Fibroblast of skin of scalp (primary cell): ENCODE data around the gene EML5.

Experiments used
- DNase-seq: peaks from one replicate; pipeline ENCODE4 v3.0.0-alpha.2; 2013

EML5 gene

GRCh38 chr14:88613552-88614010, 179.2 kb downstream of the EML5 start:
- peak; percentile 14 for DNase-seq

DNA sequence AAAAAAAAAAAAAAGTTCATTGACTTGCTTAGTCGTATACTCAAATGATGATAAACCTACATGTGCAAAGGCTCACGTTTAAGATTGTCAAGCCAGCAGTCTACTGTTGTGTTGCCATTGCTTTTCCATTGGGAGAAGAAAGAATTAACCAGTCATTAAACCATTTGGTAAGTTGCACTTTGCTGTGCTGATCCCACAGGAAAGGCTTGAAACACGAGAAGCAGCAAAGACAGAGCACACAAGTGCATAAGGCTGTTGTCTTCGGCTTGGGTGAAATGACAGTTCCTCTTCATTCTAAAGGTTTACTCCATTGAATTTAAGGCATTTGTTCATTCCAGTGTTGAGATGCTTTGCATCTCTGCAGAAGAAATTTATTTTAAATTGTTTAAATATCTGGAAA, 179.8 kb downstream of the EML5 start:
- DNase-seq, result no peak

- DNase-seq, result peak; percentile 8
These were observed 180.9 kb downstream of the EML5 start for GRCh38 chr14:88611878-88612277.

DNA sequence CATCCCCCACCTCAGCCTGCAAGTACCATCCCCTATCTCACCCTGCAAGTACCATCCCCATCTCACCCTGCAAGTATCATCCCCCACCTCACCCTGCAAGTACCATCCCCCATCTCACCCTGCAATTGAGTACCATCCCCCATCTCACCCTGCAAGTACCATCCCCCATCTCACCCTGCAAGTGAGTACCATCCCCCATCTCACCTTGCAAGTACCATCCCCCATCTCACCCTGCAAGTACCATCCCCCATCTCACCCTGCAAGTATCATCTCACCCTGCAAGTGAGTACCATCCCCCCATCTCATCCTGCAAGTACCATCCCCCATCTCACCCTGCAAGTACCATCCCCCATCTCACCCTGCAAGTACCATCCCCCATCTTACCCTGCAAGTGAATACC, 184.9 kb downstream of the EML5 start:
- DNase-seq, result no peak

GRCh38 chr14:88605594-88605993, 187.2 kb downstream of the EML5 start:
- no peak for DNase-seq

DNA sequence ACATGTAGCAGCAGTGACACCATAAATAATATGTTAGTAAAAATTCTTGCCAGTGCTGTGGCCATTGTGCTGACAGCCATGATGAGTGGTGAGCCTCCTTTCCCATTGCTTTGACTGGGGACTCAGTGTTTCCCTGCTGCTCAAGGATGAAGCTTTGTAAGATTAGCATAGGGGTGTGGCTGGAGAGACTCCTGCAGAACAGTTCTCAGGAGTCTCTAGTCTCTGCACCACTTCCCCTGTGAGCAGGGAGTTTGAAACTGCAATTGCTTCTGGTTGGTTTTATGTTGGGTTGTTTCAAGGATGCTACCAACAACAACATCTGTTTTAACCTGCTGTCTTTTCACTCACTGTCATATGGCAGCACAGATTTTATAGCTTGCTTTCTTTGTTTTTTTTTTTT, 188.5 kb downstream of the EML5 start:
- no peak for DNase-seq

DNA sequence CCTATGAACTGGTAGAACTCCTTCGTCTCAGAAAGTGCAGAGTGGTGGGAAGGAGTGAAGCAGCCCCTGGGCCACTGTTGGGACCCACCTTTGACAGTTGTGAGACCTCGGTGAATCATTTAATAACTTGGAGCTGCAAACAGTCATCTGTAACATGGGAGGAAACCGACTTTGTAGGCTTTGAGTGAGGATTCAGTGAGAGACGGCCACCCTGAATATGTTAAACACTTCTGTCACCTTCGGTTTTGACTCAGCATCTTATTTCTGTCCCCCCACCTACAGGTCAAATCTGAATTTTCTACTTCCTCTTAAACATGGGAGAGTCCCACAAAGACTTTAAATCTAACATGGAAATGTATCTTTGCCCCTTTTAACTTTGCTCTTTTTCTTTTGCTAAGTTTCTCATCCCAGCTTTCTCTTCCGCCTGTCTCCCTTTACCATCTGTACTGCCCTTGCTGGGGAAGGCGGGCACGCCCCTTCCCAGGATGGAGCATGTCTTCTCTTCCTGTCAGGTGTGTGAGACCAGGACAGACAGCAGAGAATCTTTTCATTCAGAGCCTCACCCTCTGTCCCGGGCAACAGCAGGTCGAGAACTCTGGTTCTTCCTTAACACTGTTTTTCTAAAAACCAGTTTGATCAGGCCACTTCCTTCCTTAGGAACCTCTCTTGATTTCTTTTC, 192.9 kb downstream of the EML5 start:
- no peak for DNase-seq

GRCh38 chr14:88599326-88599725, 193.4 kb downstream of the EML5 start:
- DNase-seq, result no peak

GRCh38 chr14:88598097-88598675, 194.6 kb downstream of the EML5 start:
- no peak for DNase-seq

DNA sequence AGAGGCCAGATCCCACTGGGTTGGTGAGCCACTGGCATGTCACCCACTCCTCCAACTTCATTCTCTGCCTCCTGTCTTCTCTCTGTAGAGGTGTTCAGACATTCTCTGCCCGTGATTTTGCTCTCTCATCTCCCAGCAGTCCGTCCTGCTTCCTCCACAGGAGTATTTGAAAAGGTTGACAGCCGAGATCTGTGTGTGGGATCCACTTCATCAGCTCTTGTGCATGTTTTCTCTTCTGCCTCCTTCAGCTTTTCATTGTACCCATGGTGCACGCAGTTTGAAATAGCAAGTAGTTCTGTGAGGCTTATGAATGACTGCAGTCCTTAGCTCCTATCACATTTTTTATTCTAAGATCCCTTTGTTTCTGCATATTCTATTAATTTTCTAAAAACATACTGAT, 195.2 kb downstream of the EML5 start:
- no peak for DNase-seq

DNA sequence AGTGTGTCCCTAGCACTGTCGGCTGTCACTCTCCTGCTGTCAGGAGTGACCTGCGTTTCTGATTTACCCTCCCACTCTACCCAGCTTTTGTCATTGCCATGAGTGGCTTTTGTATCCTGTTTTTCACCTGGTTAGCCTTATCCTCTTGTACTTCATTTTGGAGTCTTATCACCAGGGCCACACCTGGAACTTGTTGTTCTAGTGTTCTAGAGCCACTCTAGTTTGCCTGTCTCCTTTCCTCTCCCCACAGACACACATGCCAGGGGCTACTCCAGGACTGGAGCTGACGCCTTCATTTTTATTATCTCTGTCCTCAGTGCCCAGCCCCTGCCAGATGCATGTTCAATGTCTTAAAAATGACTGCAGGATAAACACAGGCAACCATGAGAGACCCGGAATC, 195.7 kb downstream of the EML5 start:
- no peak for DNase-seq

- no peak for DNase-seq
These were observed 200.7 kb downstream of the EML5 start for GRCh38 chr14:88592031-88592430.

- DNase-seq, result peak; percentile 5
These were observed 202.6 kb downstream of the EML5 start for GRCh38 chr14:88590173-88590572.

GRCh38 chr14:88588081-88588480, 204.7 kb downstream of the EML5 start:
- no peak for DNase-seq

DNA sequence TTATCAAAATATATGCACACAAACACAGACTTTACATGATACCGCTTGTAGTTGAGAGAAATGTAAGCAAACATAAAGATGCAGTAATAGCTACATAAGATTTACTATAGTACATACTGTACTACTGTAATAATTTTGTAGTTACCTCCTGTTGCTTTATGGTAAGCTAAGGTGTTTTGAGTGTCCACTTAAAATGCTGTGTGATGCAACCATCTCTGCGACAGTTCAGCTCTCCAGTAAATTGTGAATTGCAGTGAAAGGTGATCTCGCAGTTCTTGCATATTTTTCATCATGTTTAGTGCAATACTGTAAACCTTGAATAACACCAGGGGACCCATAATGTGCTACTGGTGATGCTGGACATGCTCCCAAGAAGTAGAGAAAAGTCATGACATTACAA, 208.3 kb downstream of the EML5 start:
- DNase-seq, result no peak

GRCh38 chr14:88576222-88576621, 216.5 kb downstream of the EML5 start:
- no peak for DNase-seq

- no peak for DNase-seq
These were observed 220.6 kb downstream of the EML5 start for GRCh38 chr14:88572117-88572516.

- no peak for DNase-seq
These were observed 224.6 kb downstream of the EML5 start for GRCh38 chr14:88568196-88568595.

DNA sequence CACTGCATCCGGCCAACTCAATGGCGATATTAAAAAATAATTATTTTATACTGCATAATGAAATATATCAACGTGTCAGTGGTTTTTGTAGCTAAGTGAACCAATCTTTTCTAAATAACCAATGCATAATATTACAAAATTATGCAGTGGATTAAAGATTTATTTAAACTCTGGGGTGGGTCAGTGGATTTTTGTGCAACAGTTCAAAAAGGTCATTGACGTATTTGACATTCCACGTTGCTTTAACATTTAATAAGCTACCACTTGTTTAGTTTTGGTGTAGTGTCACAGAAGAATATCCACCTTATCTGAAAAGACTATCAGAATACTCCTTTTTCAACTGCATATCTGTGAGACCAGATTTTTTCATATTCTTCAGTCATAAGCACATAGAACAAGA, 227.3 kb downstream of the EML5 start:
- DNase-seq, result no peak

DNA sequence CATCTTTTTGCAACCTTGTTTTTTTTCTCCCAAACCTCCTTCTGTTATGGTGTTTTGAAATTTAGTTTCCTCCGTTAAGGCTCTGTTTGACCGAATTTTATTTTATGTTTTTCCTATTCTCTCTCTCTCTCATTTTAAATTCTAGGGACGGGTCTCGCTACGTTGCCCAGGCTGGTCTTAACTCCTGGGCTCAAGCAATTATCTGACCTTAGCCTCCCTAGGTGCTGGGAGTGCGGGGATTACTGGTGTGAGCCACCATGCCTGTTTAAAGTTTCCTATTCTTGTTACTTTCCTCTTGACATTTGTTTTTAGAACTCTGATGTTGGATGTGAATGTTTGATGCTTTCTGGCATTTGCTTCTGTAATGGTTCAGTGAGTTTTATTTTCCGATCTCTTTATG, 228.9 kb downstream of the EML5 start:
- DNase-seq, result no peak

- peak; percentile 89 for DNase-seq
These were observed 229.7 kb downstream of the EML5 start, which contains the start of gene ZC3H14 for GRCh38 chr14:88562831-88563686. ZC3H14 (plus strand) TSS chr14:88563037; CDS start chr14:88563134, 97 bp downstream.

DNA sequence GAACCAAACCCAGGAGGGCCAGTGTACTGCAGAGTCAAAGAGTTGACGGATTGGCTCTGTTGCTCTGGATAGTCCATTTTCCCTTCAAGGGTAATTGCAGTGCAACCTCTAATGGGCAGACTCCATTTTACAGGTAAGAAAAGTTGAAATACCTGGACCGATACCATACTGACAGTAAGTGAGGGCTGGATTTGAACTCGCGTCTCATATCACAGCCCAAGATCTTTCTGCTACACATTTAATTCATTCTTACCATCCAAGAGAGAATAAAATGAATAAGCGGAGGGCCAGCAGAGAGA, 230.3 kb downstream of the EML5 start:
- DNase-seq, result no peak
